HG03457 (cell line): Measurements from ENCODE around the gene SNX8.

Source experiments
- ATAC-seq: cut with Tn5 transposase; IDR thresholded peaks from one replicate; pipeline ENCODE4 v1.9.1; 2021; ENCODE audit warnings: moderate number of reproducible peaks; ENCODE audit not compliant: unreplicated experiment

The SNX8 gene

GRCh38 chr7:2266911-2267310 lies 47.3 kb downstream of the SNX8 start:
- ATAC-seq = no peak

DNA sequence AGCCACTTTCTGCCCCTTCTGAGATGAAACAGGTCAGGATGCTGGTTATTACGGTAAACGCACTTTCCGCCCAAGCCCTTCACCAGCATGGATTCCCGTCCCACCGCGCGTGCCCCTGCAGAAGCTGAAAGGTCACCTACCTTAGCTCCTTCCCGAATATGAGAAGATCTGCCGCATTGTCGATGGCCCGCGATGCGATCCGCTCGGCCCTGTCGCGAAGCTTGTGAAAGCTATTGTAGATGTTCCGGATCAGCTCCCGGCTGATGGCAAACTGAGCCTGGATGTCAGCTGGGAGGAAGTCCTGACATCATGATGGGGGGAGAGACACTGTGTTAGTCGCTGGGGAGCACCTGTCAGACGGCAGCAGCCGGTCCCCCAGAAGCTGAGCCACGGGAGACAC lies 50.1 kb downstream of the SNX8 start:
- no peak for ATAC-seq

- no peak for ATAC-seq
These were observed 51.1 kb downstream of the SNX8 start for GRCh38 chr7:2263176-2263575.

- ATAC-seq = no peak
These were observed 52.6 kb downstream of the SNX8 start for GRCh38 chr7:2261611-2262010.

DNA sequence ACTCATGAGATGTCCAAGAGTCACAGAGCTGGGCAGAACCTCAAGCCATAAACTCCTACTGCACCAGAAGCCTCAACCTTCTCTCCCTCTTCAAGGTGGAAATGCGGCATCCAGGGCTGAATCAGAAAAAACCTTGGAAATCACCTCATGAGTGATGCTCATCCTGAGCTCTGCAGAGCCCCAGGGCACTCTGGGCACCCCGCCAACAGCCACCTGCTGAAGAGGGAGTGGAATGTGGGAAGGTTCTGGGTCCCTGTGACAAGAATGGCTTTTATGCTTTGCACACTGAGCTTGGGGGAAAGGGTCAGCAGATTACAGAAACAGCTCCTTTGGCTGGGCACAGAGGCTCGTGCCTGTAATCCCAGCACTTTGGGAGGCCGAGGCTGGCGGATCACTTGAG lies 53.4 kb downstream of the SNX8 start:
- ATAC-seq = no peak

DNA sequence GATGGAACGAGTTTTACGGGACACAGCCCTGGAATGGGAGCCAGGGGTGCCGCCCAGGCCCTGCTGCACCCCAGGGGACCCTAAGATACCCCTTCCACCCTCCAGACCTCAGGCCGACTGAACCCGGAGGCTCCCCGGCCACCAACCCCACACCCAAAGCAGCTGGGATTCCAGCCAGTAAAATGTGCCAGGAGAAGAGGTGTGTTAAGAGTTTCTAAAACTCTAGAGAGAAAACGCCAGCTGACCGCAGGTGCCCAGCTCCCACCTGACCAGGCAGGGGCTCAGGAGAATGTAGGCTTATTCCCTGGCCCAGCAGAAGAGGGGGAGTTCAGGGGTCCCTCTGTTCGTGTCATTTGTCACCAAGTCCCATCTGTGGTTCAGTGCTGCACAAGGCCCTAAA lies 54.8 kb downstream of the SNX8 start:
- ATAC-seq = no peak

GRCh38 chr7:2258661-2259365 lies 55.4 kb downstream of the SNX8 start:
- no peak for ATAC-seq

DNA sequence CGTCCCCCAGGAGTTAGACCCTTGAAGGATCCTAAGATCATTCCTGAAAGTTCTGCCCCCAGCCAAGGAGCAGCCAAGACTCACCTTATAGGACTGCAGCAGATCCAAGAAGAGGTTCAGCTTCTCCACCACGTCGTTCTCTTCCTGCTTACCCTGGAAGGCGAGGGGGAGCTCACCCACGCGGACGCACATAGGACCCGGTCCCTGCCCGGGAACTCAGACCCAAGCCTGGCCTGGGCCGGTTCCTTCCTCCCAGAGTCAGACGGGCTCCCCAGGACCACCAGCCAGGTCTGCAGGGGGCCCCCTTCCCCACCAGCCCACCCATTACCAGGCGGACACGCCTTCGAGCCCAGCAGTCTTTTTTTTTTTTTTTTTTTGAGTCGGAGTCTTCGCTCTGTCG lies 56.6 kb downstream of the SNX8 start:
- no peak for ATAC-seq

DNA sequence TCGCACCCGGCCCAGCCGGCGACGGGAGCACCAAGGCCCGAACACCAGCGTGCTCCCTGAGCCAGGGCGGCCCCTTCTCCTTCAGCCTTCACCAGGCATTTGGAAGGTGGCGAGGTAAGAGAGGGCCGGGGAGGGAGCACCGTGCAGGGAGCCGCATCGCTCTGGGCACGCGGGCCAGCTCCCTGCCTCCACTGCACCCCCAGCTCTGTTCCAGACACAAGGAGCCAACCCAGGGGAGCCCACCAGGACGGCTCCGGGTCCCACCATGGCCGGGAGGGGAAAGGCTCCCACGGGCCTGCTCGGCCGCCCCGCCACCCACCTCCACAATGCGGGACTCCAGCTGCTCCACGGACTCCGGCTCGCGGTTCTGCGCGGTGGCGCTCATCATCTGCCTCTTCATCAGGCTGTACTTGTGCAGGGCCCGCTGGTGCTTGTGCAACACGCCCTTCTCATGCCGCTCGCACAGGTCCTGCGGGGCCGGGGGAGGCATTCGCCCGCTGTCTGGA lies 57.1 kb downstream of the SNX8 start:
- no peak for ATAC-seq

DNA sequence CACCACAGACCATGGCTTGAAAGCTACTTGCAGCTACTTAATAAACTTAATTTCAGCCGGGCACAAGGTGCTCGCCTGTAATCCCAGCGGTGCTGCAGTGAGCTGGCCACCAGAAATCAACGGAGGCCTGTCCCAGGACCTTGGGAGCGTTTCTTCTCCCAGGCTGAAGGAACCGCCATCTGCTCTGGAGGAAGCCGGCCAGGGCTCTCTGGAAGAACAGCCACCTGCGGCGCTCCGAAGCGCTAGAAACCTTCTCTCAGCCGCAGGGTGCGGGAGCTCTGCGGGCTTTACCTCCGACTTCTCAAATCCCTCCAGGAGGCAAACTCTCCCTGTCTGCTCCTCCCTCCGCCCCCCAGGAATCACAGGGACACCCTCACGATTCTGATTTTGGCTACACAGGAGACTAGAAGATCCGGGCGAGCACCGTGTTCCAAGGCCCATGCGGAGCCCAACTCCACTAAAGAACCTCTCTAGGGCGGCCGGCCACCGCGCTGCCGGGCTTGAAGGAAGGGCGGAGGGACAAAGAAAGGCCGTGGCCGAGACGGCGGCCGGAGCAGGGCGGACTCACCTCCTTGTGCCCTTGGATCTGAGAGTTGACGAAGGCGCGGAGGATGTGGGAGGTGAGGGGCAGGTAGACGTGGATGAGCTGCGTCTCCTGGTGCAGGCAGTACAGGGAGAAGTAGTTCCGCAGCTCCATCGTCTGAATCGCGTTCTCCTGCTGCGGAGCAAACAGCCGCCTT lies 57.8 kb downstream of the SNX8 start:
- ATAC-seq = no peak

GRCh38 chr7:2255145-2256139 lies 58.8 kb downstream of the SNX8 start:
- ATAC-seq = no peak

DNA sequence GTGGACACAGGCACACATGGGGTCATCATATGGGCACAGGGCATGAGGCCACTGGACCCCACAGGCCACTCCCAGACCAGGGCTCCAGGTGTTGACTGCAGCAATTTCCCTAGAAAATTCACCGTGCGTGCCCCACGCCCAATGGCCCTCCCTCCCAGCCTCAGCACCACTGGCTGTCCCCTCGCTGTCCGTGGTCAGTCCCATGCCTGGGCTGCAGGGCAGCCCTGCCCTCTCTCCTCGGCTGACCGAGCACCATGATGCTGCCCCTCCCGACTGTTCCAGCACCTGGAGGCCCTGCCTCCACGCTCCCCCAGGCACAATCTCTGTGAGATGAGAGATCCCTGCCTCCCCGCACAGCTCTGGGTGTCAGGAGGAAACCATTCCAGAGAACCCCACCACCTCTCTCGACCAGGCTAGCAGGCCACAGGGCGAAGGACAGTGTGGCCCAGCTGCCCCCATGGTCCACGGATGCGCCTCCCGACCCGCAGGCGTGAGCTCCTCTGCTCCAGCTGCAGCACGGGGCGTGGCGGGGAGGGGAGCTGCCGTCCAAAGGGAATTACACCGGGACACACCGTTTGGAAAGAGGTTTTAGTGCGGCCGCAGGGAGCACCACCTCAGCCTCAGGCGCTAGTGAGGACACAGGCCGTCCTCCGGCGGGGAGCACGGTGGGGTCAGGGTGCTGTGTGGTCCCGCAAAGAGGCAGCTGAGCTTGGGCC lies 59.7 kb downstream of the SNX8 start:
- no peak for ATAC-seq

DNA sequence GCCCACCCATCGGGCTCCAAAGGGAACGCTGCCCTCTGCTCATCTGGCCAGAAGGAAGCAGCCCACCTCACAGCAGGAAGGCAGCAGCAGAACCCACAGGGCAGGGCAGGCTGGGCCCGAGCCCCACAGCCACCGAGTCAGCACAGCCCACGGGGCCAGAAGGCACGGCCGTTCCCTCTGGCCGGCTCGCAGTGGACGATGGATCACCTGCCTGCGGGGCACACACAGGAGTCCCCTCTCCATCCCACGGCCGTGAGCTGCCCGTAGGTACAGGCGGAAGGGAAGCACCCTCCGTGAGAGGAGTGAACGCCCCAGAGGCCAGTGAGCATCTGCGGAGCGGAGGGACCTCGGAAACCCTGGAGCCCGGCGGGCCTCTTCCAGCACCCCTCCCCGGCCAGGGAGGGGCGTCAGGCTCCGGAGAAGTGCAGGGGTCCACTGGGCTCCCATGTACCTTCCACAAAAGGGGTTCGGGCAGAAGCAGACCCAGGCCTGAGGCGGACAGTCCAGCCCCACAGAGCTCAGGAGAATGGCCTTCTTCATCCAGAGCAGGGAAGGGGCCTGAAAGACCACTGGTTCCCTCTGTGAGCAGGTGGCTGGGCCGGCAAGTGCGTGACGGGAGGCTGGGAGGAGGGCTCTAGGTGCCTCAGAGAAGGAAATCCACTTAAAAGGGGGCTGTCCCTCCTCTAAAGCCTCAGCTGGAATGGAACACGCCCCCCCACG lies 60.6 kb downstream of the SNX8 start:
- ATAC-seq = no peak

DNA sequence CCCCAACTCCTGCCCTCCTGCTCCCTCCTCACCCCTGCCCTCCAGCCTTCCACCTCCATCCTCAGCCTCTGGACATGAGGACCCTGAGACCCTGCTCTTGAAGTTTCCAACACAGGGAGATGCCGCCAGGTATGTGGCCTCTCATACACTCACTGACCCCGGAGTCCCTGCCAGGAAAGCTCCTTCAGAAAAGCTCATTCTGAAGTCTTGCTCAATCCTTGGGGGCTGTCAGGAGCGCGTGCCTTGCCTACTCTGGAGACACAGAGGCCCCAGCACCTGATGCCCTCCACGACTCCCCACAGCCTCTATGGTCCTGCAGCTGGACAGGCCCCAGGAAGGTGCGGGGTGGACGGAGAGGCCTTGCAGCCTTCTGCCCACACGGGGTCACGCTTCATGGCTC lies 61.2 kb downstream of the SNX8 start:
- ATAC-seq = no peak

DNA sequence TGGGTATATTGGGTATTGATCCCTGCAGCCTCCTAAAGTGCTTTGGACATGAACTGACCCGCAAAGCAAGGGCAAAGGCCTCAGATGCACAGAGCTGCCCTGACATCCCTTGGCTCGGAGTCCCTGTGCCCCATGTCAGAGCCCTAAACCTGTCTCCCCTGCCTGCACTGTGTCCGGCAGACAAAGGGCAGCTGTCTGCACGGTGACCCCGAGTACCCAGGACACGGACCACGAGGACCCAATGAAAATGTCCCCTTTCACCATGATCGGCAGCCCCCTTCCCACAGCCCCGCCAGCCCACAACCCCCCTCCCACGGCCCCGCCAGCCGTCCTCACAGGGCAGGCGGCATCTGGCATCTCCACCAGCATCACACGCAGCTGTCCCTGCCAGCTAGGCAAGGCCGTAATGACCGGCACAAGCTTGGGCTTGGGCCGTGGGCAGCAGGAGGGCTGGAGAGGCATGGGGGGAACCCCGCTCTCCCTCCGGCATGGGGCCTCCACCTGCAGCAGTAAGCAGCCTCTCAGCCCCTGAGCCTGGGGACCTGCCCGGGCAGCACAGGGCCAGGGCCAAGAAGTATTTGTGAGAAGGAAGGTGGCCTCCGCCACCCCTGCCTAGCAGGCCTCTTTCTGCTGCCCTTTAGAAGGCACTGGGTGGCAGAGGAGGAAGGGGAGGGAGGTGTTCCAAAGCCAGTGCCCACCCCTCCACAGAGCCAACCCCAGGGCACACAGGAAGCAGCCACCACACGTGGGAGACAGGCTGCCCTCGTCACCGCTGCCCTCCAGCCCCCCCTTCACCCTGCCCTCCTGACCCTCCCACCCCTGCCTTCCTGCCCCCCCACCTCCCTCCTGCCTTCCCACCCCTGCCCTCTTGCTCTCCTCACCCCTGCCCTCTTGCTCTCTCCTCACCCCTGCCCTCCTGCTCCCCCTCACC lies 62.1 kb downstream of the SNX8 start:
- ATAC-seq = no peak

- ATAC-seq = no peak
These were observed 62.9 kb downstream of the SNX8 start for GRCh38 chr7:2251381-2251780.

GRCh38 chr7:2249744-2250323 lies 64.4 kb downstream of the SNX8 start:
- ATAC-seq = no peak

DNA sequence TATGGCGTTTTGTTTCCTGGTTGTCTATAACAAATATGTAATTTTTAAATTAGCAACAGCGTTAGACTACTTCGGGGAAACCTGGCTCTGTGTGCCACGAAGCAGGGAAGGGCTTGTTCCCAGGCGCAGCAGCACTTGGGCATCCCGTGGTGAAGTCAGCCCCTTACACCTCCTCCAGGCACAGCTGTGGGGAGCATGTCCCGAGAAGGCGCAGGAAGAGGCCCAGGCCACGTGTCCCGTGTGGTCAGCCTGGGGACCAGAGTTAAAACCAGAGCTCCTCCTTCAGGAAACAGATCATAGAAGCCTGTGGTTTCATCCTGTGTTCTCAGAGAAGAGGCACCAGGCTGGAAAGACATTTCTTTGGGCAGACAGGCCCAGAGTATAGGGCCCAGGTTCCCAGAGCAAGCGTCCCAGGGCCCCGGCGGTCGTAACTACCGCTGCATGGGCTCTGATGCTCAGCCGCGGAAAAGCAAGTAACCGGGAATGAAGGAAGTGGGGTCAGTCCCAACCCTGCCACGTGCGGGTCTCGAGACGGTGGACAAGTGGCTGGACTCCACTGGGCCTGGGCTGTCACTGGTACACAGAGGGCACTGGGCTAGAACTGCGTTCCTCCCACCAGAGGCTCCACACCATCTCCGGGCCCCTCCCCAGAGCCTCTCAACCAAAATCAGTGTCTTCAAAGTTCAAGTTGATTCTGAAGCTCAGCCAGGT lies 65.1 kb downstream of the SNX8 start:
- no peak for ATAC-seq
